Fibroblast of villous mesenchyme (primary cell): ENCODE data around the gene TLDC2. TPM values are rescaled to one million over a fixed set of nuclear protein-coding genes. Genes with fewer than 3 reads are reported as not detected.

Source experiments
- DNase-seq: peaks from one replicate; pipeline ENCODE4 v3.0.0-alpha.2; 2010; ENCODE audit warnings: low read depth
- H3K4me3 ChIP-seq: 2 replicates; pipeline ENCODE4 v1.5.1; 2011; ENCODE audit warnings: low read depth, mild to moderate bottlenecking, low read length
- CTCF ChIP-seq: IDR thresholded peaks from 2 replicates; pipeline ENCODE4 v1.5.1; 2012; ENCODE audit warnings: low read depth, mild to moderate bottlenecking, low read length; ENCODE audit not compliant: insufficient read depth
- total RNA-seq: library from RNA; depleted of rRNA; stranded (reverse); fragments of >200 nt; gene quantifications from 2 replicates; pipeline ENCODE4 v1.2.3, GENCODE V29; 2012

The TLDC2 gene
- total RNA-seq, 1 donor = not detected

DNA sequence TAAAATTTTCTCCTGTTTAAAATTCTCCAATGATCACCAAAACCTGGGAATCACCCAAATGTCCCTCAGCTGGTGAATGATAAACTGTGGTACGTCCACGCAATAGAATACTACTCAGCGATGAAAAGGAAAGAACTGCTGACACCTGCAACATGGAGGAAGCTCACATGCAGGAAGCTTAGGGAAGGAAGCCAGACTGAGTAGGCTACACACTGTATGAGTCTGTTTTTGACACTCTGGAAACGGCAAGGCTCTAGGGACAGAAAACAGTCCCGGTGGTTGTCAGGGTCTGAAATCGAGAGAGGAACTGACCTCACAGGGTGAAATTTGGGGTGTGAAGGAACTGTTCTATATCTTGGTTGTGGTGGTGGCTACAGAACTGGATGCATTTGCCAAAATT is 25.2 kb upstream of the TLDC2 start:
- TF ChIP-seq CTCF = no peak
- no peak overlapping the region for H3K4me3 ChIP-seq
- DNase-seq = no peak

DNA sequence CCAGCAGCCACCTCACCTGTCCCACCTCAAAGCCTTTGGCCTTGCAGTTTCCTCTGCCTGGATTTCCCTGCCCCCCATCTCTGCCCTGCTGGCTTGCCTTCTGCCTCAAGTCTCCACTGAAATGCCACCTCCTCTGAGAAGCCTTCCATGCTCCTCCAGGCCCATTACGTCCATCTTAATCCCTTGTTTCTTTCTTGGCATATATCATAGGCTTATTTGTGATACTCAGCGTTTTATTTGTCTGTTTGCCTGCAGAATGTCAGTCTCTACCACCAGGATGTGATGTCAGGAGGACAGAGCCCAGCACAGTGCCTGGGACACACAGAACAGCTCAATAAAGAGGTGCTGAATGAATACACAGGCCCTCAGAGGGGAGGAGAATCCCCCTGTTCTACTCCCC is 24.4 kb upstream of the TLDC2 start:
- TF ChIP-seq CTCF = no peak
- DNase-seq = no peak

DNA sequence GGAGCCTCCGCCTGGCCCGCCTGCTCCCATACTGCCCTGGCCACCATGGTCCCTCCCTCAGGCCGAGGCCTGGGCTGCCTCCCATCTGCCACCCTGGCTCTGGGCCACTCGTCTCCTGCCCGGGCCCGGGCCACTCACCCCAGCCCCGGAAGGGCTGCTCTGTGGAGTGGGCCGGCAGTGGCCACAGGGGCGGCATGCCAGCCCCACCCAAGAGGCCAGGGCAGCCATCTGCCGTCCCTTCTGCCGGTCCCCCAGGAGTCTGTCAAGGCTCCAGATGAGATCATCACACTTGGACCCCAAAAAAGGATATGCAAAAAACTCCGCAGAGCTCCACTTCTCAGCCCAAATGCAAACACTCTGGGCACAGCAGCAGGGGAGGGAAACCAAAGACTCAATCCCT is 23.8 kb upstream of the TLDC2 start:
- no peak overlapping the region for H3K4me3 ChIP-seq
- no peak for TF ChIP-seq CTCF
- no peak for DNase-seq

More for the DNA sequence above, 24.4 kb upstream of the TLDC2 start:
- no peak overlapping the region for H3K4me3 ChIP-seq

- no peak for TF ChIP-seq CTCF
- peak; percentile 52 for DNase-seq
- no peak overlapping the region for H3K4me3 ChIP-seq
These were observed 21.3 kb upstream of the TLDC2 start for GRCh38 chr20:36854348-36855240.

GRCh38 chr20:36855241-36855657 is 20.7 kb upstream of the TLDC2 start:
- no peak for DNase-seq
- no peak overlapping the region for H3K4me3 ChIP-seq
- TF ChIP-seq CTCF = no peak

DNA sequence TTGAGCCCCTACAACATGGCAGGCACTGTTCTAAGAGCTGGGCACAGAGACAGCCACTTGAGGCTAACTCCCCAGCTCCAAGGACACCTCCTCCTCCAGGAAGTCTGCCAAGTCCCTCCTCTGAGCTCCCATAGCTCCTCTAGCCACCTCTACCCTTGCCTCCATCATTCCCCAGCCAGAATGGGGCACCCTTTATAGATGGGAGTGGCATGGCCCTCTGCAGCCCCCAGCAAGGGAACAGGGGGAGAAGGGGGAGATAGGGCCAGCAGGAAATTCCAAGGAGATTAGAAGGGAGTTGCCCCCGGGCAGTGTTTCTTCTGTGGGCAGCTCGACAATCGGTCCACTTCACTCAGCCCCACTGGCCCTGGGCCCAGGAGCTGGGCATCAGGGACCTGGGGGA is 19.7 kb upstream of the TLDC2 start:
- no peak for TF ChIP-seq CTCF
- H3K4me3 ChIP-seq = no peak overlapping the region
- no peak for DNase-seq
